Activated T-cell treated with anti-CD3 and anti-CD28 coated beads, Interleukin-2, amount 50 U/mL, for 48 hours (primary cell): ENCODE measurements around the gene PP2D1.
"Not testable (repeated sequence)": the region's sequence is repeated elsewhere in the genome, so short reads cannot be mapped to it uniquely, and the experiment has no call there.

Experiments
- DNase-seq, 2 experiments: peaks; one replicate each; pipeline ENCODE4 v3.0.0-alpha.2; 2020

Gene PP2D1

GRCh38 chr3:20012164-20012563 lies at the start of gene PP2D1:
Gene PP2D1 (minus strand): TSS chr3:20012264. CDS start chr3:20012072, 192 bp downstream.
- no peak for DNase-seq

GRCh38 chr3:20060974-20061685 lies 49.1 kb upstream of the PP2D1 start:
- DNase-seq, result no peak

GRCh38 chr3:20059929-20060328 lies 47.9 kb upstream of the PP2D1 start:
- no peak for DNase-seq

GRCh38 chr3:20057612-20058180 lies 45.6 kb upstream of the PP2D1 start:
- no peak for DNase-seq

- peak; percentile 42 to 51 for DNase-seq
These were observed 44.9 kb upstream of the PP2D1 start for GRCh38 chr3:20056725-20057611.

- DNase-seq, result no peak
These were observed 43.8 kb upstream of the PP2D1 start for GRCh38 chr3:20055842-20056241.

- peak; percentile 49 to 50 for DNase-seq
These were observed 43.1 kb upstream of the PP2D1 start for GRCh38 chr3:20055020-20055775.

GRCh38 chr3:20054549-20054987 lies 42.5 kb upstream of the PP2D1 start:
- DNase-seq, result peak; percentile 74 to 76

- no peak for DNase-seq
These were observed 40.8 kb upstream of the PP2D1 start for GRCh38 chr3:20052851-20053250.

- no peak for DNase-seq
These were observed 39.2 kb upstream of the PP2D1 start for GRCh38 chr3:20051123-20051806.

- DNase-seq, result no peak
These were observed 36.2 kb upstream of the PP2D1 start for GRCh38 chr3:20047976-20048883.

GRCh38 chr3:20047341-20047779 lies 35.3 kb upstream of the PP2D1 start:
- DNase-seq, result no peak

- no peak for DNase-seq
These were observed 34.5 kb upstream of the PP2D1 start for GRCh38 chr3:20046556-20046955.

GRCh38 chr3:20045141-20045540 lies 33.1 kb upstream of the PP2D1 start:
- DNase-seq, result not testable (repeated sequence)

- no peak for DNase-seq
These were observed 31.8 kb upstream of the PP2D1 start for GRCh38 chr3:20043825-20044224.

GRCh38 chr3:20043396-20043795 lies 31.3 kb upstream of the PP2D1 start:
- peak; percentile 35 to 46 for DNase-seq

- no peak for DNase-seq
These were observed 30.3 kb upstream of the PP2D1 start for GRCh38 chr3:20042331-20042730.

- peak; percentile 86 to 88 for DNase-seq
These were observed 29.2 kb upstream of the PP2D1 start for GRCh38 chr3:20041197-20041780.

GRCh38 chr3:20040548-20041196 lies 28.6 kb upstream of the PP2D1 start:
- peak; percentile 78 to 80 for DNase-seq
